GM18907 (cell line): ENCODE data around the gene ZNF638.
"Not testable (repeated sequence)": the region's sequence is repeated elsewhere in the genome, so short reads cannot be mapped to it uniquely, and the experiment has no call there.

Source experiments
- ATAC-seq: cut with Tn5 transposase; IDR thresholded peaks from one replicate; pipeline ENCODE4 v1.9.1; 2021; ENCODE audit warnings: mild to moderate bottlenecking, moderate library complexity; ENCODE audit not compliant: unreplicated experiment

ZNF638 gene, protein sequence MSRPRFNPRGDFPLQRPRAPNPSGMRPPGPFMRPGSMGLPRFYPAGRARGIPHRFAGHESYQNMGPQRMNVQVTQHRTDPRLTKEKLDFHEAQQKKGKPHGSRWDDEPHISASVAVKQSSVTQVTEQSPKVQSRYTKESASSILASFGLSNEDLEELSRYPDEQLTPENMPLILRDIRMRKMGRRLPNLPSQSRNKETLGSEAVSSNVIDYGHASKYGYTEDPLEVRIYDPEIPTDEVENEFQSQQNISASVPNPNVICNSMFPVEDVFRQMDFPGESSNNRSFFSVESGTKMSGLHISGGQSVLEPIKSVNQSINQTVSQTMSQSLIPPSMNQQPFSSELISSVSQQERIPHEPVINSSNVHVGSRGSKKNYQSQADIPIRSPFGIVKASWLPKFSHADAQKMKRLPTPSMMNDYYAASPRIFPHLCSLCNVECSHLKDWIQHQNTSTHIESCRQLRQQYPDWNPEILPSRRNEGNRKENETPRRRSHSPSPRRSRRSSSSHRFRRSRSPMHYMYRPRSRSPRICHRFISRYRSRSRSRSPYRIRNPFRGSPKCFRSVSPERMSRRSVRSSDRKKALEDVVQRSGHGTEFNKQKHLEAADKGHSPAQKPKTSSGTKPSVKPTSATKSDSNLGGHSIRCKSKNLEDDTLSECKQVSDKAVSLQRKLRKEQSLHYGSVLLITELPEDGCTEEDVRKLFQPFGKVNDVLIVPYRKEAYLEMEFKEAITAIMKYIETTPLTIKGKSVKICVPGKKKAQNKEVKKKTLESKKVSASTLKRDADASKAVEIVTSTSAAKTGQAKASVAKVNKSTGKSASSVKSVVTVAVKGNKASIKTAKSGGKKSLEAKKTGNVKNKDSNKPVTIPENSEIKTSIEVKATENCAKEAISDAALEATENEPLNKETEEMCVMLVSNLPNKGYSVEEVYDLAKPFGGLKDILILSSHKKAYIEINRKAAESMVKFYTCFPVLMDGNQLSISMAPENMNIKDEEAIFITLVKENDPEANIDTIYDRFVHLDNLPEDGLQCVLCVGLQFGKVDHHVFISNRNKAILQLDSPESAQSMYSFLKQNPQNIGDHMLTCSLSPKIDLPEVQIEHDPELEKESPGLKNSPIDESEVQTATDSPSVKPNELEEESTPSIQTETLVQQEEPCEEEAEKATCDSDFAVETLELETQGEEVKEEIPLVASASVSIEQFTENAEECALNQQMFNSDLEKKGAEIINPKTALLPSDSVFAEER (N-terminal part only)

GRCh38 chr2:71331581-71332434 is at the start of gene ZNF638:
Gene ZNF638, plus strand, starts transcription at chr2:71331782. Its CDS starts 17,173 bp downstream, at chr2:71348955.
- peak; percentile 97 for ATAC-seq

- ATAC-seq, result no peak
Observed at GRCh38 chr2:71281950-71282349, 49.6 kb upstream of the ZNF638 start.

GRCh38 chr2:71282493-71282892 is 49.1 kb upstream of the ZNF638 start:
- ATAC-seq, result peak; percentile 60

DNA sequence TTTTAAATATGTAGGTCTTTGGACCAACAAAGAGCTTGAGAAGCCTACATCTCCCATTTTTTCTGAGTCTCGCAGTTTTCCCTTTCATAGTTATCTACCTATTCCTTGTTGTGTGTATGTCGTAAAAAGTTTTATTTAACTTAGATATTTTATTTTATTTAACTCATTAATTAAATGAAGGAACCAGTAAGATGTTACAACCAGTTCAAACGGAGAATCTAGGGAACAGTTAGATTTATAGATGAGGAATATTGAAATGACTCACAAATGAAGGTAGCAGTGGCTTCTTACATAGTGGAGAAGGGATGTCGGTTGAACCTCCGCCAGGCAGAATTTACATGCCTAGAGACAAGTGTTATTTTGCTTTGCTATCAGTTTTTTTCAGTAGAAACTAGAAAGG is 48.5 kb upstream of the ZNF638 start:
- no peak for ATAC-seq

DNA sequence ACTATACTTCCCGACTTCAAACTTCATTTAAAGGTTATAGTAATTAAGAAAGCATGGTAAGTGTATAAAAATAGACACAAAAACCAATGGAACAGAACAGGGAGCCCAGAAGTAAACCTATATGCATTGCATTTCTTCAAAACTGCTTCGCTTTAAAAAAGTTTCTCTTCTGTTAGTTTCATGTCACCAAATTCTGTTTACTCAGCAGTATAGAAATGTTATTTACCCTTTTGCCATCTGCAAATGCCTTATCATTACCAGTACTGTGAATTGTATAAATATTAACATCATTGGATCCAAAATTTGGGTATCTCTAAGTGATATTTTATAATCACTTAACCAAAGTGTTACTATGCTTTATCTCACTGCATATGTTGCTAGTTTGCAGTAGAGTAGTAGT is 45.9 kb upstream of the ZNF638 start:
- ATAC-seq, result no peak

DNA sequence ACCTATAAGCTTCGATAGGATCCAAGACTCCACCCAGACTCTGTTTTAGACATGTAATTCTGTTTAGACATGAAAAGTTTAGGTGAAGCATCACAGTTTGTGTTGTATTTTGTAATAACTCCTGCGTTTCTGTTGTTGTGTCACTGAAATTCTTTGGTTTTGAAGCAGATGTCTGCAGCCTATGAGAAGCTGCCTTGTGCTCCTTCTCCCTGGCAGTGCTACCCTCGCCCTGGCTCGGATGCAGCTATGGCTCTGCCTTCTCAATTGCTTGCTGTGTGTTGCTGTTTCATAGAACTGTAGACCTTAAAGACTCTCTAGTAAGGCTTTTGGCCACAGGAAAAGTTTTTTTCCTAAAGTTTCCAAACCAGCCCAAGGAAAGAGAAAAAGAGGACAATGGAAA is 40.2 kb upstream of the ZNF638 start:
- ATAC-seq, result no peak

GRCh38 chr2:71292159-71292558 is 39.4 kb upstream of the ZNF638 start:
- ATAC-seq, result no peak

DNA sequence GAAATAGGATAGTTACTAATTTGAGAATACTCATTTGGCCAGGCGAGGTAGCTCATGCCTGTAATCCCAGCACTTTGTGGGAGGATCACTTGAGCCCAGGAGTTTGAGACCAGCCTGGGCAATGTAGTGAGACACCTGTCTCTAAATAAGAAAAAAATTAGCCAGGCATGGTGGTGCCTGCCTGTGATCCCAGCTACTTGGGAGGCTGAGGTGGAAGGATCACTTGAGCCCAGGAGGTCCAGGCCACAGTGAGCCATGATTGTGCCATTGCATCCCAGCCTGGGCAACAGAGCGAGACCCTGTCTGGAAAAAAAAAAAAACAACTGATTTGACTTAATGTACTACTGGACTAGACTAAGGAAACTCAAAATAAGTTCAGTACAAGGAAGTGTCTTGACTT is 32.7 kb upstream of the ZNF638 start:
- ATAC-seq, result no peak

DNA sequence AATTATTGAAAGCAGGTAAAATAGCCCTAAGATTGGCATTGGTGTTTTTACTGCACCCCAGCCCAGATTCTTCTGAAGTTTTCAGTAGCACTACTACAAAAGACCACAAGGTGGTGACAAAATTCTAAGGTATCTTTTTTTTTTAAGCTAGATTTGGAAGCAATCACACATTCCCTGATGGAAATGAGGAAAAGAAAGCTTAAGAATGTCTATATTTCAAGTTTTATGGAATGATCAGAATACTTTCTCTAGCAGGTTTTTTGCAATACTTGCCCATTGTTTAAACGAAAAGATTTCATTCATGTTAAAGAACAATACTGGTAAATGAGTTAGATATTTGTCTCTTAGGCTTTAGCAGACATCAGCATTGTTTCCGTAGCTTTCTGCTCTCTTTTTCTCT is 32.1 kb upstream of the ZNF638 start:
- no peak for ATAC-seq

GRCh38 chr2:71303849-71304248 is 27.7 kb upstream of the ZNF638 start:
- no peak for ATAC-seq

DNA sequence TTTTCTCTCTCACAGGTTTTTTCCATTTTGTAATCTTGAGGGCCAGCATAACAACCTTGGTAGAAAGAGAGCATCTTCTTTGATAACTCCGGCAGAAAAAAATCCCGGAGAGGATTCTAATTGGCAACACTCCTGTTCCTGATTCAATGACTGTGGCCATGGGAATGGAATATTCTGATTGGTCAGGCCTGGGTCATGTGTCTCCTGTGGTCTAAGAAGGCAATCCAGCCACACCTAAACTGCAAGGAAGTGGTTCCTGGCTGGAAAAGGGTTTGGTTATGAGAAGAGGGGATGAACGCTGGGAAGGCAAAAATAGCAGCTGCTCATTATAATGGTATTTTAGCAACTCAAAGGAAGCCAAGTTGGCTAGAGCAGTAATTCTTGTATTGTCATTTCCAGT is 24.8 kb upstream of the ZNF638 start:
- ATAC-seq, result no peak

GRCh38 chr2:71313016-71313766 is 18.4 kb upstream of the ZNF638 start:
- no peak for ATAC-seq

- ATAC-seq, result no peak
Observed at GRCh38 chr2:71317060-71317459, 14.5 kb upstream of the ZNF638 start.

DNA sequence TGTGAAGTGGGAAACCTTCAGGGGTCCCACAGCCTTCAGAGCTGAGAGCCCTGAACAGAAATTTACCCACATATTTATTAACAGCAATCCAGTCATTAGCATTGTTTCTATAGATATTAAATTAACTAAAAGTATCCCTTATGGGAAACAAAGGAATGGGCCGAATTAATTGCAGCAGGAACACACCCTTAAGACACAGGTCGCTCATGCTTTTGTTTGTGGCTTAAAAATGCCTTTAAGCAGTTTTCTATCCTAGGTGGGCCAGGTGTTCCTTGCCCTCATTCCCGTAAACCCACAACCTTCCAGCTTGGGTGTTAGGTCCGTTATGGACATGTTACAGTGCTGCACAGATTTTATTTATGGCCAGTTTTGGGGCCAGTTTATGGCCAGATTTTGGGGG is 13.7 kb upstream of the ZNF638 start:
- not testable (repeated sequence) for ATAC-seq

DNA sequence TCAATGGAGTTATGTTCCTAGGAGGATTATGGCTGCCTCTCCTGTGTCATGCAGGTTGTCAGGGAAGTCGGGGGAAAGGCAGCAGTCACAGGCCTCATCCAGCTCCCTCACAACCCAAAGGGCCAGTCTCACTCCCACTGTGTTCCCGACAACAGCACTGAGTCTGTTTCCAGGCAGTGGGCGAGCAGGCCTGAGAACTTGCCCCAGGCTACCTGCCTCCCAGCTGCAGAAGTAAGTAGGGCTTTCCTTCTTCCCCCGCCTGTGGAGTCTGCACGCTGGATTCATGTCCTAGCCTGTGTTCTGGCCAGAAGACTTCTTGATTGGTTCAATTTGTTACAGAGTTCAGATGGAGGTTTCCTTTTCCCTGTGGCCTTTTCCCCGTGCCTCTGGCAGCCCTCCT is 8.2 kb upstream of the ZNF638 start:
- no peak for ATAC-seq

- ATAC-seq, result no peak
Observed at GRCh38 chr2:71326968-71327367, 4.6 kb upstream of the ZNF638 start.

GRCh38 chr2:71327916-71328315 is 3.7 kb upstream of the ZNF638 start:
- no peak for ATAC-seq

- ATAC-seq, result no peak
Observed at GRCh38 chr2:71330155-71330554, 1.4 kb upstream of the ZNF638 start.

GRCh38 chr2:71330585-71331330 is 824 bp upstream of the ZNF638 start:
- no peak for ATAC-seq
